Activated T-cell treated with anti-CD3 and anti-CD28 coated beads for 24 hours (primary cell): ENCODE results near the gene DUOXA2.
"Not testable (repeated sequence)": the region's sequence is repeated elsewhere in the genome, so short reads cannot be mapped to it uniquely, and the experiment has no call there.

Source experiments
- DNase-seq: peaks from one replicate; pipeline ENCODE4 v3.0.0-alpha.2; 2020; ENCODE audit warnings: low read depth

The DUOXA2 gene

GRCh38 chr15:45114076-45114750 lies at the start of gene DUOXA2, which contains the start of gene DUOX2:
TSS of gene DUOXA2 (plus strand) at chr15:45114326. CDS start at chr15:45114606, 280 bp downstream.
TSS of gene DUOX2 (minus strand) at chr15:45114172. CDS start at chr15:45113411, 761 bp downstream.
- no peak for DNase-seq

GRCh38 chr15:45064386-45064785 lies 49.7 kb upstream of the DUOXA2 start:
- no peak for DNase-seq

- DNase-seq, result not testable (repeated sequence)
These were observed 44.2 kb upstream of the DUOXA2 start for GRCh38 chr15:45069942-45070360.

DNA sequence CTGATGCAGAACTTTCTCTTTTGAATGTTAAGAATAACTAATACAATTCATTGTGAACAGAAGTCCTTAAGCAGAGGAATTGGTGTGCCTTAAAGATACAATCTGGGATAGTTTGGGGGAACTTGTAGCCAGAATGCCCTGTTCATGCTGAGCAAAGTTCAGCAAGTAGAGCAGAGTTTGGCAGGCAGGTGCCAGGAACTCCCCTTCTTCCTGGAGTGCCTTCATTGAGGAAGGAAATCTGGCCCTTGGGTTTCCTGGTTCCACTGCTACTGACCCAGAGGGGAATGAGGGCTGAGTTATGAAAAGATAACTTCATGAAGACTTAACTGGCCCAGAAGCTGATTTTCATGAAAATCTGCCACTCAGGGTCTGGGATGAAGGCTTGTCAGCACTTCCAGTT lies 40.5 kb upstream of the DUOXA2 start:
- DNase-seq, result not testable (repeated sequence)

GRCh38 chr15:45075440-45076320 lies 38.4 kb upstream of the DUOXA2 start:
- DNase-seq, result not testable (repeated sequence)

- DNase-seq, result not testable (repeated sequence)
These were observed 36.7 kb upstream of the DUOXA2 start for GRCh38 chr15:45077391-45077790.

- DNase-seq, result not testable (repeated sequence)
These were observed 34.9 kb upstream of the DUOXA2 start for GRCh38 chr15:45079201-45079600.

DNA sequence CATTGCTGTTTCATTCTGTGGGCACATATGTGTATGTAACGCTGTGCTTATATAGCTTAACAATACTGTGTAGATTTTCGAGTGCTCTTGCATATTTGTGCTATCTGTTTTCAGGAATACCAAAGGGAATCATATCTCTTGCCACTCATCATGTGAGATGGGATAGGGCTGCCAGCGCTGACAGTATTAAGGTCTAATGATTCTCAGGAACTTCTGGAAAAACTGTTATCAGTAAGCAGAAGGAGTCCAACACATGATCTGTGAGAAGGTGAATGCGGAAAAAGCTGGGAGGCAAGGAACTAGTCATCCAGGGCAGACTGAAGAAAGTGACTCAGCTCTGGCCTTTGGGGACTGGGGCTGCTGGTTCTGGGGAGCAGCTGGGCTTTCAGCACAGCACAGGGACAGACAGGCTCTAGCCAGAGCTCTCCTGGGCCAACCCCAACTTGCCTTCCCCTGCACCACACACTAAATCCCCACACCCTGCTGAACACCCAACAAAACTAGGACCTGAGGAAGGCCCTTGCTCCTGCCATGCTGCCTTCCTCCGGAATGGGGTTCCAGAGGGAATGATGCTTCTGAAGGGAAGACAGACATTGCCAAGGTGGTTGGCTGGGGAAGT lies 34.4 kb upstream of the DUOXA2 start:
- DNase-seq, result not testable (repeated sequence)

DNA sequence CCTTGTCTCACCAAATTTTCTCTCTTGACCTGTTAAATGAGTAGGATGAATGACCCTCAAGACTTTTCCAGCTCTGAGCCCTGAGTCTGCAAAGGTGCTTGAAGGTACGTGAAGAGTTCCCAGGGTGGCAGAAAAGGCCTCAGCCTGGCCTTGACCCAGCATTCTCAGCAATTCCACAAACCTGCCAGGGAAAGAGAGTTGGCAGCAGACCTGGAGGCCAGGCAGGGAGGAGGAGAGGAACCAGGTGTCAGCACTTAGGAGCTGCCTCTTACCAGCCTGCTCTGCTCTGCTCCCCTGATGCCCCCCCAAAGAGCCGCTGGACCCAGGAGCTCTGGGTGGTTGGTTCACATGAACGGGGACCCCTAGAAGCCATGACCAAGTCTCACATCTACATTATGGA lies 33.5 kb upstream of the DUOXA2 start:
- not testable (repeated sequence) for DNase-seq

DNA sequence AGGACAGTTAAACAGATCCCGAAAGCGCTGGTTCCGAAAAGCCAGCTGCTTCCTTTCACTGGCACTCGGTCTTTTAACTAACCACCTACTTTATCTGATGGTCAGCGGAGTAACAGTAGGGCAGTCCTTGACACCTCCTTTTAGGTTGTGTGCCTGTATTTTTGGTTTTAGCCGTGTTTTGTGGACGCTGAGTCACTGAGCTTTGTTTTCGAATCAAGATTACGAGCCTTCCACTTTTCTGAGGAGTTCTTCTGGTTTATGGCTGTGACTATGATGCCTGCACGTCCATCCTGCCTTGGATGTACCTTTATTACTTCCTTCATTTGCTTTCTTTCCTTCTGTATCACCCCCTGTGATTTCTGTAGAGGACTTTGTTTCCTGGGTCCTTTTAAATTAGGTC lies 31.7 kb upstream of the DUOXA2 start:
- not testable (repeated sequence) for DNase-seq

DNA sequence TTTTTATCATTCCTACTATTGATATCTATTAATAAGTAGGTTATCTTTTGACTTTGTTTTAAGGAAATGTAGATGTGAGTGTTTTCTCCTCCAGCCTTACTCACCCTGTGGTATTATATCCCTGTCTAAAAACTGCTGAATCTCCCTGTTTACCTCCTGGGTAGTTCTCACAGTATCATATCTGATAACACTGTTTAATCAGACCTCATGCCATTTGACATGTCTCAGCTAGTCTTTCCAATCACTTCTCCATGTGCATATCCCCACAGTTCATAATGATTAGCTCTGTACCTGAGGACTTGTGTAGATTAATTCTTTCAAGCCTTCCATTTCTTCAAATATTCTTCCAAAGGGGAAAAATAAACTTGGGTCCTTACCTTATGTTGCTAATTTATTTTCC lies 30.9 kb upstream of the DUOXA2 start:
- no peak for DNase-seq

- DNase-seq, result no peak
These were observed 30.0 kb upstream of the DUOXA2 start for GRCh38 chr15:45084163-45084562.

DNA sequence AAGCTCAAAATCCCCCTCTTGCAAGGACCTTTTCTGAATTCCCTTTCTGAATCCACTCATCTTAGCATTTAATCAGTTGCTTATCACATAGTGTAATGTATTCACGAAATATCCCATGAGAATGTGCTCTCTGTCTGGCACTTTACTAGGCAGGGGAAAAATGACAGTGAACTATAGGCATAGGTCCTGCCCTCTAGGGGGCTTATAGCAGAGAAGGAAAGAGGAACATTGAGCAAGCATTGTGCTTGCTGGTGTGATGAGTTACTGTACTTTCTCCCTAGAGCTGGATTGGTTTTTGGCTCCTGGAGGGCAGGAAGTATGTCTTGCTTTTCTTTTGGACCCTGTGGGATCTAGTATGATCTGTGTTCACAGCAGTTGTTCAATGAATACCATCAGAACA lies 26.6 kb upstream of the DUOXA2 start:
- no peak for DNase-seq

DNA sequence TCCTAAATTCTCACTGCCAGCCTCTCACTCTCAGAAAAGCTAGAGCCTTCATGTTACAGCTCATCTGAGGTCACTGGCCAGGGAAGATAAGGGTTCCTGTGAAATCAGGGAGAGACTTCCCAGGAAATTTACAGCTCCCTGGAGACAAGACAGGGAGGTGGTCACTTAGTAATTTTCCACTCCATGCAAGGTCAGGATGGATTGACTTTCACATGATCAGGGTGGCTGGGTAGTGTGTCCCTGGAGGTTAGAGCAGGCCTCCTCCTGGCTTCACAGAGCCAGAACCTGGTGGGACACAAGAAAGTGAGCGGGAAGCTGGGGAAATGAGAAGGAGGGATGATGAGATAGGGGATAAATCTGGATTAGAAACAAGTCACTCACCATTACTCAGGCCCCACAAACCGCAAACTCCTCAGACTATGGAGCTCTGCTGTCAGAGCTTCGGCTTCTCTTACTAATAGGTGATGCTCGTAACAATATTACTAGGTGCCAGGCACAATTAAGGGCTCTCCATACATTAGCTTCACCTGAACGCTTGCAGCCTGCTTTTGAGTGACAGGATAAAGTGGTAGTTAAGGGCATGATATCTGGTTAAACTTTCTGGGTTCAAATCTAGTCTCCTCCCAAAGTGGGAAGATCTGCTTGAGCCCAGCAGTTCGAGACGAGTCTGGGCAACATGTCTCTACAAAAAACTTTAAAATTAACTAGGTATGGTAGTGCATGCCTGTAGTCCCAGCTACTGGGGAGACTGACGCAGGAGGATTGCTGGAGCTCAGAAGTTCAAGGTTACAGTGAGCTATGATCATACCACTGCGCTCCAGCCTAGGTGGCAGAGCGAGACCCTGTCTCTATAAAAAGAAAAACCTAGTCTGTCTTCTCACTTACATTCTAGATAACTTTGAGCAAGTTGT lies 25.1 kb upstream of the DUOXA2 start:
- DNase-seq, result no peak

- no peak for DNase-seq
These were observed 24.3 kb upstream of the DUOXA2 start for GRCh38 chr15:45089712-45090373.

- DNase-seq, result no peak
These were observed 23.0 kb upstream of the DUOXA2 start for GRCh38 chr15:45091161-45091560.

- no peak for DNase-seq
These were observed 22.6 kb upstream of the DUOXA2 start for GRCh38 chr15:45091576-45091975.

- no peak for DNase-seq
These were observed 21.1 kb upstream of the DUOXA2 start for GRCh38 chr15:45093013-45093412.

DNA sequence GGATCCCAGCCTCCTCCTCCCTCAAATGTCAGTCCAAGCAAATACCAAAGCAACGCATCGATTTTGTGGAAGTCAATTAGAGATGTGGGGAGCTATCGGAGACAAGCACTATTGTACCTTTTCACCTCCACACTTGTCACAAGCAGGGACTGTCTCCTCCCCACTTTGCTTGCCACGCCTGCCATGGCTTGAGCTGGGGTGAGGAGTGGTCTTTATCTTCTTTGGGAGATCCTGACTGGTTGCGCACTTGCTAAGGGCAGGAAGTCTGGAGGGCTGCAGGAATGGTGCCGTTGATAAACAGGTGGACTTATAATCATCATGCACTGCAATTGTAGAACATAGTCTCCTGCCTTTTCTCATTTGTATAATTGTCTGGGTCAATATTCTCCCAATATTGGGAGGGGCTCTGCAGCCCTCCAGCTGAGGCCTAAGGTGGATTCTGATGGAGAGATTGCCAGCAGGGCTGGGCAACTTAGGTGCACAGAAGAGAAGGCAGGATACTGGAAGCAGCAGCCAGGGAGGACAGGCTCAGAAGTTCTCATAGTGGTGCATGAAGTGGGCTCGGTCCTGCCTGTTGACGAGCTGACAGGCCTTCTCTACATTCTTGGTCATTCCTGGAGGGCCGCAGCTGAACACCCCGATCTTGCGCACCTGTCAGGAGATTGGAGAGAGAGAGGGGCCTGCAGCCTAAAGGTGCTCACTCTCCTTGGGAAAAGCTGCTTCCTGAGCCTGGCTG lies 20.3 kb upstream of the DUOXA2 start:
- DNase-seq, result no peak

DNA sequence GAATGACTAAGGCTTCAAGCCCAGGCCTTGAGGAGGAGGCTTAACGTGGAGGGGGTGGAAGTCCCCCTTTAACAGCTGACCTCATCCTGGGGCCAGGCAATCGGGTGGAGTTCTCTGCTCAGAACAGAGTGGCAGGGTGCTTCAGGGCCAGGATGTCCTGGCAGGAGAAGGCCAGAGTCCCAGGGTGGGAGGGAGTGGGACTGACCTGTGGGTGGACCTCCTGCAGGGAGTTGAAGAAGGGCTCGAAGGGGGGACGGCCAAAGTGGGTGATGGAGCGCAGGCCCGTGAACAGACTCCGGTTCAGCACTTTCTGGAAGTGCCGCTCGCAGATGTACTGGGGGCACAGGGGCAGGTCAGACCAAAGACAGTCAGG lies 19.8 kb upstream of the DUOXA2 start:
- no peak for DNase-seq
